Upper lobe of left lung (tissue), 6 donors: ENCODE data around the gene SLC25A42. TPM values are rescaled to one million over a fixed set of nuclear protein-coding genes. Genes with fewer than 3 reads are reported as not detected.

Source experiments
- ATAC-seq, 2 donors: fragments of 200-7000 bp; cut with Tn5 transposase; one replicate each; pipeline ENCODE4 v1.9.1; 2022; ENCODE audit warnings: mild to moderate bottlenecking in 2 of 2, moderate library complexity in 2 of 2; ENCODE audit not compliant: low FRiP score in 2 of 2
- DNase-seq, 2 donors: peaks; one replicate each; pipeline ENCODE4 v3.0.0-alpha.2; 2019 to 2020
- H3K27ac ChIP-seq, 4 donors: fragments of 200-600 bp; sonication (generic); one replicate each; pipeline ENCODE4 v1.5.1; 2016 to 2019
- H3K27me3 ChIP-seq, 4 donors: fragments of 200-600 bp; sonication (generic); one replicate each; pipeline ENCODE4 v1.5.1; 2017 to 2019
- H3K36me3 ChIP-seq, 4 donors: fragments of 200-600 bp; sonication (generic); one replicate each; pipeline ENCODE4 v1.5.1; 2016 to 2019
- H3K4me1 ChIP-seq, 4 donors: fragments of 200-600 bp; sonication (generic); one replicate each; pipeline ENCODE4 v1.5.1; 2018 to 2019
- H3K4me3 ChIP-seq, 4 donors: fragments of 200-600 bp; sonication (generic); one replicate each; pipeline ENCODE4 v1.5.1; 2017 to 2019; ENCODE audit warnings: mild to moderate bottlenecking in 2 of 4, moderate library complexity in 1 of 4
- H3K9me3 ChIP-seq, 4 donors: fragments of 200-600 bp; sonication (generic); one replicate each; pipeline ENCODE4 v1.5.1; 2018 to 2019
- EP300 ChIP-seq, 4 donors: sonication (generic); formaldehyde crosslinking; IDR thresholded peaks; one replicate each; pipeline ENCODE4 v1.5.1; 2017; ENCODE audit warnings: antibody characterized with exemption in 4 of 4, control low read depth in 2 of 4
- POLR2A ChIP-seq, 4 donors: fragments of 450-650 bp; IDR thresholded peaks; one replicate each; pipeline ENCODE4 v1.5.1; 2016 to 2017; ENCODE audit warnings: antibody characterized with exemption in 4 of 4, mild to moderate bottlenecking in 2 of 4
- POLR2AphosphoS5 ChIP-seq, 2 donors: sonication (generic); formaldehyde crosslinking; IDR thresholded peaks; one replicate each; pipeline ENCODE4 v1.5.1; 2017; ENCODE audit warnings: antibody characterized with exemption in 2 of 2
- WGBS, 2 donors: methylation state at CpG; one replicate each; pipeline ENCODE4 v1.1.5; 2017 to 2018; 5-methylcytosine and 5-hydroxymethylcytosine counted together
- total RNA-seq, 6 donors: library from RNA; depleted of rRNA in 4 of 6; stranded (reverse); fragments of >200 nt in 4 of 6; gene quantifications; one replicate each; pipeline versions ENCODE4 v1.1.0 to v1.2.1, GENCODE V29; 2016 to 2021
- TF ChIP-seq, protein P1 (sequence below), 6 experiments: fragments of 450-650 bp in 4 of 6; fragments of 200-600 bp in 2 of 6; sonication (generic) in 2 of 6; IDR thresholded peaks; one replicate each; pipeline ENCODE4 v1.5.1; 2016 to 2019; ENCODE audit warnings: antibody characterized with exemption in 6 of 6
- donor health status: DM: no; HTN: no; CAD: no; lungs with moderate emphysema.
- donor health status: DM: no; HTN: yes; CAD: no; lungs with severe emphysema.

Gene SLC25A42
- total RNA-seq, 6 donors from 2014 or later = 5.6 to 23.0 (median 13.6) TPM

DNA sequence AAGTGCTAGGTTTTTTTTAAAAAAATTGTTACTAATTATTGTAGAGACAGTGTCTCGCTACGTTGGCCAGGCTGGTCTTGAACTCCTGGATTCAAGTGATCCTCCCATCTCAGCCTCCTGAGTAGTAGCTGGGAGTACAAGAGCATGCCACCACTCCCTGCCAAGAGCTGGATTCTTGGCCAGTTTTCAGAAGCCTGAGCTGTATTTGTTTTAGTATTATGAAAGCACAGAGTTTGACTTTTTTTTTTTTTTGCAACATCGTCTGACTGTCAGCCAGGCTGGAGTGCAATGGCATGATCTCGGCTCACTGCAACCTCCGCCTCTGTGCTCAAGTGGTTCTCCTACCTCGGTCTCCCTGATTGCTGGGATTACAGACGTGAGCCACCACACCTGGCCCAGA lies 23.4 kb upstream of the SLC25A42 start:
- ATAC-seq = peak; percentile 47 to 64
- H3K9me3 ChIP-seq = no peaks in the 10 kb centered on the region
- H3K36me3 ChIP-seq = peaks cover 8 to 30% (median 18%) of the 10 kb centered on the region in 4 donors
- no peak overlapping the region for H3K4me3 ChIP-seq
- H3K27me3 ChIP-seq = no peaks in the 10 kb centered on the region
- H3K27ac ChIP-seq = peak overlapping the region; percentile 36 to 73 (median 54)
- H3K4me1 ChIP-seq = peaks cover 4 to 16% (median 10%) of the 10 kb centered on the region in 4 donors
- WGBS, 2 donors = 48 to 58% methylated on average over 7 of the region's 7 CpGs
- peak in 1 of 2 donors; percentile 79 for DNase-seq
- TF ChIP-seq EP300 (IDR thresholded peaks at IDR 0.05) (peak in 1 of 4 donors; percentile 40), POLR2A (IDR thresholded peaks at IDR 0.05) (no peak), POLR2AphosphoS5 (IDR thresholded peaks at IDR 0.05) (peak in 1 of 2 donors; percentile 29)

DNA sequence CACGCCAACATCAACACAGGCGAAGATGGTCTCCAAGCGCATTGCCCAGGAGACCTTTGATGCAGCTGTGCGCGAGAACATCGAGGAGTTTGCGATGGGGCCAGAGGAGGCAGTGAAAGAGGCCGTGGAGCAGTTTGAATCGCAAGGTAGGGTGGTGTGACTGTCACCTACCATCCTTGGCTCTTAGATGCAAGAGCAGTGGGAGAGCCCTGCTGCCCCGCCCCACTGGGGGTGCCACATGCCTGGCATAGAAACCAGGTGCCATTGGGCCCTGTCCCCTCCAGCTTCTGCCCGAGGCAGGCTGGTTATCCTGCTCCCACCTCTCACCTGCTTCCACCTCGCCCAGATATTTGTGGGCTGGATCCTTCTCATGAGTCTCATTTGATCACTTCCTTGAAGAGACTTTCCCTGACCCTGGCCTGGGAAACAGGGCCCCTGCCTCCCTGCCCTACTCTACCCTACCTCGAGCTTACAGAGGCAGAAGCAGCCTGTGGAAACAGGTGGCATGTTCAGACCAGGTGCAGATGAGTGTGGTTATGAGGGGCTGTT lies 21.0 kb upstream of the SLC25A42 start:
- ATAC-seq (no peak), DNase-seq (no peak)
- WGBS, 2 donors = 93 to 95% methylated on average over 13 of the region's 13 CpGs
- Histone ChIP-seq H3K36me3 (peaks cover 8 to 34% (median 16%) of the 10 kb centered on the region in 4 donors), H3K27ac (no peak overlapping the region), H3K4me3 (no peak overlapping the region), H3K9me3 (no peaks in the 10 kb centered on the region), H3K4me1 (peaks cover 4 to 16% (median 10%) of the 10 kb centered on the region in 4 donors), H3K27me3 (no peaks in the 10 kb centered on the region)
- TF ChIP-seq, protein P1, sequence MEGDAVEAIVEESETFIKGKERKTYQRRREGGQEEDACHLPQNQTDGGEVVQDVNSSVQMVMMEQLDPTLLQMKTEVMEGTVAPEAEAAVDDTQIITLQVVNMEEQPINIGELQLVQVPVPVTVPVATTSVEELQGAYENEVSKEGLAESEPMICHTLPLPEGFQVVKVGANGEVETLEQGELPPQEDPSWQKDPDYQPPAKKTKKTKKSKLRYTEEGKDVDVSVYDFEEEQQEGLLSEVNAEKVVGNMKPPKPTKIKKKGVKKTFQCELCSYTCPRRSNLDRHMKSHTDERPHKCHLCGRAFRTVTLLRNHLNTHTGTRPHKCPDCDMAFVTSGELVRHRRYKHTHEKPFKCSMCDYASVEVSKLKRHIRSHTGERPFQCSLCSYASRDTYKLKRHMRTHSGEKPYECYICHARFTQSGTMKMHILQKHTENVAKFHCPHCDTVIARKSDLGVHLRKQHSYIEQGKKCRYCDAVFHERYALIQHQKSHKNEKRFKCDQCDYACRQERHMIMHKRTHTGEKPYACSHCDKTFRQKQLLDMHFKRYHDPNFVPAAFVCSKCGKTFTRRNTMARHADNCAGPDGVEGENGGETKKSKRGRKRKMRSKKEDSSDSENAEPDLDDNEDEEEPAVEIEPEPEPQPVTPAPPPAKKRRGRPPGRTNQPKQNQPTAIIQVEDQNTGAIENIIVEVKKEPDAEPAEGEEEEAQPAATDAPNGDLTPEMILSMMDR (IDR thresholded peaks at IDR 0.05) = no peak
- no peak for TF ChIP-seq POLR2A (IDR thresholded peaks at IDR 0.05)
- TF ChIP-seq EP300 (IDR thresholded peaks at IDR 0.05) = no peak
- TF ChIP-seq POLR2AphosphoS5 (IDR thresholded peaks at IDR 0.05) = no peak

DNA sequence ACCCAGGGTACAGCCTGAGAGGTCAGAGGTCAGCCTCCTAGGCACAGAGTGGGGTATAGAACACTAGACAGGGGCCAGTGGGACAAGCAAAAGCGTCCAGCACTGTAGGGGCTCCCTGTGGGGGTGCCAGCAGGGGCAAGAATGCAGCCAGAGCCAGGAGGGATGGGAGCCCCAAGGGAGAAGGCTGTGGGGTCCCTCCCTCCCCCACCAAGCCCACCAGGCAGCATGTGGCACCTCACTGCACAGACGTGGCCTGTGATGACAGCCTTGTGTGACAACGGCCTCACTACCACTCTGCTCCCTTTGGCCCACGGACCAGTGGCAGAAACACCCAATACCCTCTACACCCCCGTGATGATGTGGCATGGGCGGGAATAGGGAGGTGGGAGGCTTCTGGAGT lies 20.3 kb upstream of the SLC25A42 start:
- DNase-seq (no peak), ATAC-seq (peak in 1 of 2 donors; percentile 5)
- H3K27me3 ChIP-seq = no peaks in the 10 kb centered on the region
- H3K27ac ChIP-seq = no peak overlapping the region
- no peak overlapping the region for H3K4me3 ChIP-seq
- H3K4me1 ChIP-seq = peaks cover 4 to 16% (median 10%) of the 10 kb centered on the region in 4 donors
- no peaks in the 10 kb centered on the region for H3K9me3 ChIP-seq
- TF ChIP-seq, protein P1 (IDR thresholded peaks at IDR 0.05) = no peak
- no peak for TF ChIP-seq POLR2A (IDR thresholded peaks at IDR 0.05)
- no peak for TF ChIP-seq EP300 (IDR thresholded peaks at IDR 0.05)
- TF ChIP-seq POLR2AphosphoS5 (IDR thresholded peaks at IDR 0.05) = no peak
- peaks cover 8 to 38% (median 16%) of the 10 kb centered on the region in 4 donors for H3K36me3 ChIP-seq
- 97 to 100% methylated on average over 1 to 6 of the region's 6 CpGs for WGBS, 2 donors

DNA sequence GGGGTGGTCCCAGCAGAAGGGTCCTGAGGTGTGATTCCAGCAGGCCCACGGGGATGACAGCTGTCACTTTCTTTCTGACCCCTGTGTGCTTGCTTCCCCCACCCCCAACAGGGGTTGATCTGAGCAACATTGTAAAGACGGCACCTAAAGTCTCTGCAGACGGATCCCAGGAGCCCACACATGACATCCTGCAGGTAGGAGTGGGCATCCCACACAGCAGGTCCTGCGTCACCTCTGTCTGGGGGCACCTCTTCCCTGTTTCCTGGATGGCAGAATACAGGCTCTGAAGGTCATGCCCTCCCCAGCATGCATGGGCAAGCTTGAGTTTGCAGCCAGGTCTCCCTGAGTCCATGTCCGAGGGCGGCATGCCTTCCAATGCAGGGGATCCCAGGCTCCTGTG lies 19.9 kb upstream of the SLC25A42 start:
- Histone ChIP-seq H3K9me3 (no peaks in the 10 kb centered on the region), H3K36me3 (peaks cover 8 to 38% (median 16%) of the 10 kb centered on the region in 4 donors), H3K27ac (no peak overlapping the region), H3K27me3 (no peaks in the 10 kb centered on the region), H3K4me1 (peaks cover 4 to 16% (median 10%) of the 10 kb centered on the region in 4 donors), H3K4me3 (no peak overlapping the region)
- DNase-seq (no peak), ATAC-seq (no peak)
- no peak for TF ChIP-seq POLR2A (IDR thresholded peaks at IDR 0.05)
- TF ChIP-seq, protein P1 (IDR thresholded peaks at IDR 0.05) = no peak
- no peak for TF ChIP-seq POLR2AphosphoS5 (IDR thresholded peaks at IDR 0.05)
- WGBS, 2 donors = 98% methylated on average over 6 of the region's 6 CpGs; no CpG with 5 or more reads in 1 of the 2 donors

DNA sequence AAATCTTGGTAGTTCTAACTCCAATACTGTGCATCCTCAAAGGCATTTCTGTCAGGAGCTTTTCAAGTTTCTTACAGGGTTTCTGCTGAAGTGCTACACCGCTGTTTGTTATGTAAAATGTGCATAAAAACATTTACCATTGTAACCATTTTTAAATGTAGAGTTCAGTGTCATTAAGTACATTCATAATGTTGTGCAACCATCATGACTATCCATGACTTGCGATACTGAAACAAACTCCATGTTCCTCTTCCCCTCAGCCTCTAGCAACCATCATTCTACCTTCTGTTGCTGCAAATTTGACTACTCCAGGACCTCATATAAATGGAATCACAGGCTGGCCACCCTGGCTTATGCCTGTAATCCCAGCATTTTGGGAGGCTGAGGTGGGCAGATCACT lies 14.4 kb upstream of the SLC25A42 start:
- peaks cover 5 to 64% (median 29%) of the 10 kb centered on the region in 4 donors for H3K36me3 ChIP-seq
- WGBS, 2 donors = 87 to 90% methylated on average over 2 of the region's 2 CpGs
- TF ChIP-seq POLR2AphosphoS5 (IDR thresholded peaks at IDR 0.05) = no peak
- TF ChIP-seq, protein P1 (IDR thresholded peaks at IDR 0.05) = no peak
- no peak for TF ChIP-seq POLR2A (IDR thresholded peaks at IDR 0.05)
- TF ChIP-seq EP300 (IDR thresholded peaks at IDR 0.05) = no peak

More for the DNA sequence above, 14.4 kb upstream of the SLC25A42 start:
- Histone ChIP-seq H3K27ac (no peak overlapping the region), H3K27me3 (no peaks in the 10 kb centered on the region), H3K9me3 (no peaks in the 10 kb centered on the region), H3K4me1 (no peaks in the 10 kb centered on the region), H3K4me3 (no peak overlapping the region)
- DNase-seq (no peak), ATAC-seq (no peak)
